ENCODE results near the gene INPP5F.

INPP5F gene

GRCh38 chr10:119826771-119827170 lies 100.9 kb downstream of the INPP5F start:
- TF ChIP-seq, protein P1, sequence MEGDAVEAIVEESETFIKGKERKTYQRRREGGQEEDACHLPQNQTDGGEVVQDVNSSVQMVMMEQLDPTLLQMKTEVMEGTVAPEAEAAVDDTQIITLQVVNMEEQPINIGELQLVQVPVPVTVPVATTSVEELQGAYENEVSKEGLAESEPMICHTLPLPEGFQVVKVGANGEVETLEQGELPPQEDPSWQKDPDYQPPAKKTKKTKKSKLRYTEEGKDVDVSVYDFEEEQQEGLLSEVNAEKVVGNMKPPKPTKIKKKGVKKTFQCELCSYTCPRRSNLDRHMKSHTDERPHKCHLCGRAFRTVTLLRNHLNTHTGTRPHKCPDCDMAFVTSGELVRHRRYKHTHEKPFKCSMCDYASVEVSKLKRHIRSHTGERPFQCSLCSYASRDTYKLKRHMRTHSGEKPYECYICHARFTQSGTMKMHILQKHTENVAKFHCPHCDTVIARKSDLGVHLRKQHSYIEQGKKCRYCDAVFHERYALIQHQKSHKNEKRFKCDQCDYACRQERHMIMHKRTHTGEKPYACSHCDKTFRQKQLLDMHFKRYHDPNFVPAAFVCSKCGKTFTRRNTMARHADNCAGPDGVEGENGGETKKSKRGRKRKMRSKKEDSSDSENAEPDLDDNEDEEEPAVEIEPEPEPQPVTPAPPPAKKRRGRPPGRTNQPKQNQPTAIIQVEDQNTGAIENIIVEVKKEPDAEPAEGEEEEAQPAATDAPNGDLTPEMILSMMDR (conservative IDR thresholded peaks at IDR 0.05; ENCODE audit: control insufficient read depth, insufficient read depth, low read depth, low read length) = no peak
- peak; percentile 15 for DNase-seq (ENCODE audit: low read depth)
- no peak overlapping the region for H3K4me3 ChIP-seq (ENCODE audit: control insufficient read depth, low read depth, low read length)

DNA sequence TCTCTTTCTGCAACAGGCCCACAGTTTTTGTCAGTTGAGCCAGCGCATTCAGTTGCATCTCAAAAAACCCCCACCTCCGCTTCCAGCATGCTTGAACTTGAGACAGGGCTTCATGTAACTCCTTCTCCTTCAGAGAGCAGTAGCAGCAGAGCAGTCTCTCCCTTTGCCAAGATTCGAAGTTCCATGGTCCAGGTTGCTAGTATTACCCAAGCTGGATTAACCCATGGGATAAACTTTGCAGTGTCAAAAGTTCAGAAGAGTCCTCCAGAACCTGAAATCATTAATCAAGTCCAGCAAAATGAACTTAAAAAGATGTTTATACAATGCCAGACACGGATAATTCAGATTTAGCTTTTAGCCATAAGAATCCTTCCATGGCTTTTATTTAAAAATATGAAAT lies 101.6 kb downstream of the INPP5F start:
- no peak for DNase-seq (ENCODE audit: low read depth)
- TF ChIP-seq, protein P1 (conservative IDR thresholded peaks at IDR 0.05; ENCODE audit: control insufficient read depth, insufficient read depth, low read depth, low read length) = no peak
- H3K4me3 ChIP-seq (ENCODE audit: control insufficient read depth, low read depth, low read length) = no peak overlapping the region

GRCh38 chr10:119829429-119829828 lies 103.6 kb downstream of the INPP5F start:
- no peak for DNase-seq (ENCODE audit: low read depth)
- TF ChIP-seq, protein P1 (conservative IDR thresholded peaks at IDR 0.05; ENCODE audit: control insufficient read depth, insufficient read depth, low read depth, low read length) = no peak
- no peak overlapping the region for H3K4me3 ChIP-seq (ENCODE audit: control insufficient read depth, low read depth, low read length)

DNA sequence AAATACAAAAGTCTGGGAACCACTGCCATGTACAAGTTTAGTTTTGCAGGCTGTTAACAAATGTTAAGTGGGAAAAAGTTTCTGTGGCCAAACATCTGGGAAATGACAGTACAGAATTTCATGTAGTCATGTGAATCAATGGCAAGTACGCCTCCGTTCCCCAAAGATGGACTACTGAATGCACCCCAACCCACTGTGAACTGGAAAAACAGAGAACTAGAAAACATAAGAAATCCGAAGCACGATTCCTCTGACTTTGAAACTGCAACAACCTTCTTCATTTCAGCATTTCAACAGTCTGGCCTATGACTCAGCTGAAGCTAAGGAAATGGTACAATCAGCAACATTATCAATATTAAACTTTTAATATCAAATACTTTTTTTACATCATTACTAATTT lies 105.0 kb downstream of the INPP5F start:
- H3K4me3 ChIP-seq (ENCODE audit: control insufficient read depth, low read depth, low read length) = no peak overlapping the region
- no peak for DNase-seq (ENCODE audit: low read depth)
- TF ChIP-seq, protein P1 (conservative IDR thresholded peaks at IDR 0.05; ENCODE audit: control insufficient read depth, insufficient read depth, low read depth, low read length) = no peak

DNA sequence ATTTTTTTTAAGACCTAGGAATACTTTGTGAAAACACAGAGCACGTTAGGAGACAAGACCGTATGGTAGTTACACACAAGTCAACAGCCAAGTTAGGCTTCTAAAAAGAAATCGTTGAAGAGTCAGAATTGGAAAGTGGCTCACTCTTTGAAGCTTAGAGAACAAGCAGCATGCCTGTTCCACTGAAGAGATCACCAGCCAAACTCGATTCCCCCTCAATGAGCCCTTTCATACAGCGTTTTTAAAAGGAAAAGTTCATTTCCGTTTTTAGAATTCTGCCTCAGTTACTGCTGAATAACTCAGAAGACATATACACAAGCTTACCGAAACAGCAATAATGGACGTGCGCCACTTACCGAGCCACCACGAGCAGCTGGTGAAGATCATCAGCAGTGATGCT lies 105.8 kb downstream of the INPP5F start:
- TF ChIP-seq, protein P1 (conservative IDR thresholded peaks at IDR 0.05; ENCODE audit: control insufficient read depth, insufficient read depth, low read depth, low read length) = no peak
- no peak overlapping the region for H3K4me3 ChIP-seq (ENCODE audit: control insufficient read depth, low read depth, low read length)
- no peak for DNase-seq (ENCODE audit: low read depth)

- DNase-seq (ENCODE audit: low read depth) = no peak
- H3K4me3 ChIP-seq (ENCODE audit: control insufficient read depth, low read depth, low read length) = no peak overlapping the region
- TF ChIP-seq, protein P1 (conservative IDR thresholded peaks at IDR 0.05; ENCODE audit: control insufficient read depth, insufficient read depth, low read depth, low read length) = no peak
Observed at GRCh38 chr10:119832951-119833350, 107.1 kb downstream of the INPP5F start.

GRCh38 chr10:119834188-119834587 lies 108.3 kb downstream of the INPP5F start:
- DNase-seq (ENCODE audit: low read depth) = no peak
- TF ChIP-seq, protein P1 (conservative IDR thresholded peaks at IDR 0.05; ENCODE audit: control insufficient read depth, insufficient read depth, low read depth, low read length) = no peak
- H3K4me3 ChIP-seq (ENCODE audit: control insufficient read depth, low read depth, low read length) = no peak overlapping the region
